BE2C (cell line): Measurements from ENCODE around the gene LRRC26.

Source experiments
- DNase-seq: peaks from one replicate; pipeline ENCODE4 v3.0.0-alpha.2; 2020
- H3K27me3 ChIP-seq: fragments of 250-450 bp; sonication (Bioruptor Pico); 2 replicates; pipeline ENCODE4 v1.5.1; 2020; ENCODE audit warnings: mild to moderate bottlenecking
- H3K36me3 ChIP-seq: fragments of 250-450 bp; sonication (Bioruptor Pico); 2 replicates; pipeline ENCODE4 v1.5.1; 2020; ENCODE audit warnings: mild to moderate bottlenecking
- H3K4me1 ChIP-seq: fragments of 250-450 bp; sonication (Bioruptor Pico); 2 replicates; pipeline ENCODE4 v1.5.1; 2020
- H3K4me3 ChIP-seq: 2 replicates; pipeline ENCODE4 v1.5.1; 2011; ENCODE audit warnings: low read depth, low read length
- H3K9me3 ChIP-seq: fragments of 250-450 bp; sonication (Bioruptor Pico); 2 replicates; pipeline ENCODE4 v1.5.1; 2020
- CTCF ChIP-seq: IDR thresholded peaks from 2 replicates; pipeline ENCODE4 v1.5.1; 2012; ENCODE audit warnings: mild to moderate bottlenecking, low read depth, low read length

LRRC26 gene

GRCh38 chr9:137167277-137167746 lies 2.5 kb downstream of the LRRC26 start:
- no peak overlapping the region for H3K4me3 ChIP-seq
- H3K4me1 ChIP-seq = no peaks in the 10 kb centered on the region
- H3K27me3 ChIP-seq = peaks cover 64% of the 10 kb centered on the region
- no peak for DNase-seq
- no peak for TF ChIP-seq CTCF
- no peaks in the 10 kb centered on the region for H3K36me3 ChIP-seq
- no peaks in the 10 kb centered on the region for H3K9me3 ChIP-seq

- no peak for DNase-seq
- TF ChIP-seq CTCF = no peak
- H3K9me3 ChIP-seq = no peaks in the 10 kb centered on the region
- peaks cover 64% of the 10 kb centered on the region for H3K27me3 ChIP-seq
- H3K4me1 ChIP-seq = no peaks in the 10 kb centered on the region
- H3K36me3 ChIP-seq = no peaks in the 10 kb centered on the region
- H3K4me3 ChIP-seq = no peak overlapping the region
These were observed 3.2 kb downstream of the LRRC26 start for GRCh38 chr9:137166380-137167229.

GRCh38 chr9:137165250-137165836 lies 4.5 kb downstream of the LRRC26 start:
- Histone ChIP-seq H3K27me3 (peaks cover 62% of the 10 kb centered on the region), H3K4me3 (no peak overlapping the region), H3K4me1 (no peaks in the 10 kb centered on the region), H3K36me3 (no peaks in the 10 kb centered on the region), H3K9me3 (no peaks in the 10 kb centered on the region)
- no peak for DNase-seq
- TF ChIP-seq CTCF = no peak

- peaks cover 55% of the 10 kb centered on the region for H3K27me3 ChIP-seq
- H3K4me1 ChIP-seq = no peaks in the 10 kb centered on the region; the same call in 1 of the 2 replicates
- no peaks in the 10 kb centered on the region for H3K36me3 ChIP-seq
- no peak overlapping the region for H3K4me3 ChIP-seq
- TF ChIP-seq CTCF = no peak
- no peak for DNase-seq
- H3K9me3 ChIP-seq = no peaks in the 10 kb centered on the region
These were observed 5.2 kb downstream of the LRRC26 start for GRCh38 chr9:137164370-137165249.

GRCh38 chr9:137163805-137164204 lies 6.0 kb downstream of the LRRC26 start:
- Histone ChIP-seq H3K4me3 (no peak overlapping the region), H3K9me3 (no peaks in the 10 kb centered on the region), H3K27me3 (peaks cover 47% of the 10 kb centered on the region), H3K36me3 (no peaks in the 10 kb centered on the region), H3K4me1 (no peaks in the 10 kb centered on the region; the same call in 1 of the 2 replicates)
- no peak for TF ChIP-seq CTCF
- DNase-seq = no peak
